ENCODE measurements around the gene DHH.

Gene DHH

DNA sequence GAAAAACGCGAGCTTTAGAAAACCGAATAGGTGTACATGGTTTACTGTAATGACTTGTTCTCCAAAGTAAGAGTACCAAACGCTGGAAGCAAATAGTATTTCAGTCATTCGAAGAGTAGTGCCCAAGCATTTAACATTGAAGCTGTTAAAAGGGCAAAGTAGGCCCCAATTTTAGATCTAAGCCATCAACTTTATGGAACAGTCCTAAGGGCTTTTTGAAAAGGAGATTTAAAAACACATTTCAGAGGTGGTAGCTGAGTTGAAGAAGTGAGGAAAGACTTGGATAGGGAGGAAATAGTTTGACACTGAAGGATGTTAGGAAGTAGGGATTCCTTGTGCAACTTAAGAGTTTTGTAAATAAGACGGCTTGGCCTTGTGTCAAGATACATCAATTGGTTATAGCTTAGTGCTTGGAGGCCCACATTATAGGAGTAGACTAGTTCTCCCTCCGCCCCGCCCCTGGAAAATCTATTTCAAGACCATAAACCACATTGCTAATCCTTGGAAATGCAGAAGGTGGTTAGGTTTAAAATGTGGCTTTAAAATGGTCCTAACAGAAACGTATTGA, 37.4 kb upstream of the DHH start (continued):
- TF ChIP-seq, protein P1, sequence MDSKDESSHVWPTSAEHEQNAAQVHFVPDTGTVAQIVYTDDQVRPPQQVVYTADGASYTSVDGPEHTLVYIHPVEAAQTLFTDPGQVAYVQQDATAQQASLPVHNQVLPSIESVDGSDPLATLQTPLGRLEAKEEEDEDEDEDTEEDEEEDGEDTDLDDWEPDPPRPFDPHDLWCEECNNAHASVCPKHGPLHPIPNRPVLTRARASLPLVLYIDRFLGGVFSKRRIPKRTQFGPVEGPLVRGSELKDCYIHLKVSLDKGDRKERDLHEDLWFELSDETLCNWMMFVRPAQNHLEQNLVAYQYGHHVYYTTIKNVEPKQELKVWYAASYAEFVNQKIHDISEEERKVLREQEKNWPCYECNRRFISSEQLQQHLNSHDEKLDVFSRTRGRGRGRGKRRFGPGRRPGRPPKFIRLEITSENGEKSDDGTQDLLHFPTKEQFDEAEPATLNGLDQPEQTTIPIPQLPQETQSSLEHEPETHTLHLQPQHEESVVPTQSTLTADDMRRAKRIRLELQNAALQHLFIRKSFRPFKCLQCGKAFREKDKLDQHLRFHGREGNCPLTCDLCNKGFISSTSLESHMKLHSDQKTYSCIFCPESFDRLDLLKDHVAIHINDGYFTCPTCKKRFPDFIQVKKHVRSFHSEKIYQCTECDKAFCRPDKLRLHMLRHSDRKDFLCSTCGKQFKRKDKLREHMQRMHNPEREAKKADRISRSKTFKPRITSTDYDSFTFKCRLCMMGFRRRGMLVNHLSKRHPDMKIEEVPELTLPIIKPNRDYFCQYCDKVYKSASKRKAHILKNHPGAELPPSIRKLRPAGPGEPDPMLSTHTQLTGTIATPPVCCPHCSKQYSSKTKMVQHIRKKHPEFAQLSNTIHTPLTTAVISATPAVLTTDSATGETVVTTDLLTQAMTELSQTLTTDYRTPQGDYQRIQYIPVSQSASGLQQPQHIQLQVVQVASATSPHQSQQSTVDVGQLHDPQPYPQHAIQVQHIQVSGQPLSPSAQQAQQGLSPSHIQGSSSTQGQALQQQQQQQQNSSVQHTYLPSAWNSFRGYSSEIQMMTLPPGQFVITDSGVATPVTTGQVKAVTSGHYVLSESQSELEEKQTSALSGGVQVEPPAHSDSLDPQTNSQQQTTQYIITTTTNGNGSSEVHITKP (tag by site-specific recombination; IDR thresholded peaks at IDR 0.05), result peak; percentile 84
- TF ChIP-seq, protein P2, sequence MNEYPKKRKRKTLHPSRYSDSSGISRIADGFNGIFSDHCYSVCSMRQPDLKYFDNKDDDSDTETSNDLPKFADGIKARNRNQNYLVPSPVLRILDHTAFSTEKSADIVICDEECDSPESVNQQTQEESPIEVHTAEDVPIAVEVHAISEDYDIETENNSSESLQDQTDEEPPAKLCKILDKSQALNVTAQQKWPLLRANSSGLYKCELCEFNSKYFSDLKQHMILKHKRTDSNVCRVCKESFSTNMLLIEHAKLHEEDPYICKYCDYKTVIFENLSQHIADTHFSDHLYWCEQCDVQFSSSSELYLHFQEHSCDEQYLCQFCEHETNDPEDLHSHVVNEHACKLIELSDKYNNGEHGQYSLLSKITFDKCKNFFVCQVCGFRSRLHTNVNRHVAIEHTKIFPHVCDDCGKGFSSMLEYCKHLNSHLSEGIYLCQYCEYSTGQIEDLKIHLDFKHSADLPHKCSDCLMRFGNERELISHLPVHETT (tag by site-specific recombination; IDR thresholded peaks at IDR 0.05), result peak; percentile 13; the same call in 1 of the 2 replicates
- TF ChIP-seq ZNF621 (tag by site-specific recombination; IDR thresholded peaks at IDR 0.05) (no peak), IKZF3 (tag by site-specific recombination; IDR thresholded peaks at IDR 0.05) (peak; percentile 60; the same call in 1 of the 2 replicates), ZNF2 (tag by site-specific recombination; IDR thresholded peaks at IDR 0.05) (no peak), ZFP41 (tag by site-specific recombination; IDR thresholded peaks at IDR 0.05; ENCODE audit: borderline replicate concordance) (no peak), ZNF777 (tag by site-specific recombination; IDR thresholded peaks at IDR 0.05; ENCODE audit: borderline replicate concordance) (no peak), ZXDB (tag by site-specific recombination; IDR thresholded peaks at IDR 0.05) (peak; percentile 62), ZNF747 (tag by site-specific recombination; IDR thresholded peaks at IDR 0.05) (no peak), ZNF174 (tag by site-specific recombination; IDR thresholded peaks at IDR 0.05) (no peak), ZNF558 (tag by site-specific recombination; IDR thresholded peaks at IDR 0.05) (0 out of 2 replicates have a peak, but pooled peaks have one; percentile 11), ZNF501 (tag by site-specific recombination; IDR thresholded peaks at IDR 0.05) (no peak), TRIM28 (IDR thresholded peaks at IDR 0.05; ENCODE audit: borderline replicate concordance, low read length) (peak; percentile 49; the same call in 1 of the 2 replicates), ZNF629 (tag by site-specific recombination; IDR thresholded peaks at IDR 0.05) (0 out of 2 replicates have a peak, but pooled peaks have one; percentile 13), ZBTB17 (tag by site-specific recombination; IDR thresholded peaks at IDR 0.05) (peak; percentile 67; the same call in 1 of the 2 replicates), ZNF658 (tag by site-specific recombination; IDR thresholded peaks at IDR 0.05) (no peak), YY2 (tag by site-specific recombination; IDR thresholded peaks at IDR 0.05) (no peak), ZSCAN30 (tag by site-specific recombination; IDR thresholded peaks at IDR 0.05) (peak; percentile 14; the same call in 1 of the 2 replicates), MYNN (tag by site-specific recombination; IDR thresholded peaks at IDR 0.05; ENCODE audit: borderline replicate concordance) (peak; percentile 88), ZNF768 (tag by site-specific recombination; IDR thresholded peaks at IDR 0.05) (no peak)
- TF ChIP-seq, protein P3, sequence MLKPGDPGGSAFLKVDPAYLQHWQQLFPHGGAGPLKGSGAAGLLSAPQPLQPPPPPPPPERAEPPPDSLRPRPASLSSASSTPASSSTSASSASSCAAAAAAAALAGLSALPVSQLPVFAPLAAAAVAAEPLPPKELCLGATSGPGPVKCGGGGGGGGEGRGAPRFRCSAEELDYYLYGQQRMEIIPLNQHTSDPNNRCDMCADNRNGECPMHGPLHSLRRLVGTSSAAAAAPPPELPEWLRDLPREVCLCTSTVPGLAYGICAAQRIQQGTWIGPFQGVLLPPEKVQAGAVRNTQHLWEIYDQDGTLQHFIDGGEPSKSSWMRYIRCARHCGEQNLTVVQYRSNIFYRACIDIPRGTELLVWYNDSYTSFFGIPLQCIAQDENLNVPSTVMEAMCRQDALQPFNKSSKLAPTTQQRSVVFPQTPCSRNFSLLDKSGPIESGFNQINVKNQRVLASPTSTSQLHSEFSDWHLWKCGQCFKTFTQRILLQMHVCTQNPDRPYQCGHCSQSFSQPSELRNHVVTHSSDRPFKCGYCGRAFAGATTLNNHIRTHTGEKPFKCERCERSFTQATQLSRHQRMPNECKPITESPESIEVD (tag by site-specific recombination; IDR thresholded peaks at IDR 0.05), result peak; percentile 50
- TF ChIP-seq, protein P4, sequence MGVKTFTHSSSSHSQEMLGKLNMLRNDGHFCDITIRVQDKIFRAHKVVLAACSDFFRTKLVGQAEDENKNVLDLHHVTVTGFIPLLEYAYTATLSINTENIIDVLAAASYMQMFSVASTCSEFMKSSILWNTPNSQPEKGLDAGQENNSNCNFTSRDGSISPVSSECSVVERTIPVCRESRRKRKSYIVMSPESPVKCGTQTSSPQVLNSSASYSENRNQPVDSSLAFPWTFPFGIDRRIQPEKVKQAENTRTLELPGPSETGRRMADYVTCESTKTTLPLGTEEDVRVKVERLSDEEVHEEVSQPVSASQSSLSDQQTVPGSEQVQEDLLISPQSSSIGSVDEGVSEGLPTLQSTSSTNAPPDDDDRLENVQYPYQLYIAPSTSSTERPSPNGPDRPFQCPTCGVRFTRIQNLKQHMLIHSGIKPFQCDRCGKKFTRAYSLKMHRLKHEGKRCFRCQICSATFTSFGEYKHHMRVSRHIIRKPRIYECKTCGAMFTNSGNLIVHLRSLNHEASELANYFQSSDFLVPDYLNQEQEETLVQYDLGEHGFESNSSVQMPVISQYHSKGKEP (tag by site-specific recombination; IDR thresholded peaks at IDR 0.05), result peak; percentile 41
- TF ChIP-seq, protein P5, sequence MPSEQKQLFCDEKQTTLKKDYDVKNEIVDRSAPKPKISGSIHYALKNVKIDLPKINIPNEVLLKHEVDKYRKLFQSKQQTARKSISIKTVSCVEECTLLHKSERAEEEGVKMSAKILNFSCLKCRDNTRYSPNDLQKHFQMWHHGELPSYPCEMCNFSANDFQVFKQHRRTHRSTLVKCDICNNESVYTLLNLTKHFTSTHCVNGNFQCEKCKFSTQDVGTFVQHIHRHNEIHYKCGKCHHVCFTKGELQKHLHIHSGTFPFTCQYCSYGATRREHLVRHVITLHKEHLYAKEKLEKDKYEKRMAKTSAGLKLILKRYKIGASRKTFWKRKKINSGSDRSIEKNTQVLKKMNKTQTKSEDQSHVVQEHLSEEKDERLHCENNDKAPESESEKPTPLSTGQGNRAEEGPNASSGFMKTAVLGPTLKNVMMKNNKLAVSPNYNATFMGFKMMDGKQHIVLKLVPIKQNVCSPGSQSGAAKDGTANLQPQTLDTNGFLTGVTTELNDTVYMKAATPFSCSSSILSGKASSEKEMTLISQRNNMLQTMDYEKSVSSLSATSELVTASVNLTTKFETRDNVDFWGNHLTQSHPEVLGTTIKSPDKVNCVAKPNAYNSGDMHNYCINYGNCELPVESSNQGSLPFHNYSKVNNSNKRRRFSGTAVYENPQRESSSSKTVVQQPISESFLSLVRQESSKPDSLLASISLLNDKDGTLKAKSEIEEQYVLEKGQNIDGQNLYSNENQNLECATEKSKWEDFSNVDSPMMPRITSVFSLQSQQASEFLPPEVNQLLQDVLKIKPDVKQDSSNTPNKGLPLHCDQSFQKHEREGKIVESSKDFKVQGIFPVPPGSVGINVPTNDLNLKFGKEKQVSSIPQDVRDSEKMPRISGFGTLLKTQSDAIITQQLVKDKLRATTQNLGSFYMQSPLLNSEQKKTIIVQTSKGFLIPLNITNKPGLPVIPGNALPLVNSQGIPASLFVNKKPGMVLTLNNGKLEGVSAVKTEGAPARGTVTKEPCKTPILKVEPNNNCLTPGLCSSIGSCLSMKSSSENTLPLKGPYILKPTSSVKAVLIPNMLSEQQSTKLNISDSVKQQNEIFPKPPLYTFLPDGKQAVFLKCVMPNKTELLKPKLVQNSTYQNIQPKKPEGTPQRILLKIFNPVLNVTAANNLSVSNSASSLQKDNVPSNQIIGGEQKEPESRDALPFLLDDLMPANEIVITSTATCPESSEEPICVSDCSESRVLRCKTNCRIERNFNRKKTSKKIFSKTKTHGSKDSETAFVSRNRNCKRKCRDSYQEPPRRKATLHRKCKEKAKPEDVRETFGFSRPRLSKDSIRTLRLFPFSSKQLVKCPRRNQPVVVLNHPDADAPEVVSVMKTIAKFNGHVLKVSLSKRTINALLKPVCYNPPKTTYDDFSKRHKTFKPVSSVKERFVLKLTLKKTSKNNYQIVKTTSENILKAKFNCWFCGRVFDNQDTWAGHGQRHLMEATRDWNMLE (tag by site-specific recombination; conservative IDR thresholded peaks at IDR 0.05; ENCODE audit: low read depth), result no peak
- TF ChIP-seq, protein P6, sequence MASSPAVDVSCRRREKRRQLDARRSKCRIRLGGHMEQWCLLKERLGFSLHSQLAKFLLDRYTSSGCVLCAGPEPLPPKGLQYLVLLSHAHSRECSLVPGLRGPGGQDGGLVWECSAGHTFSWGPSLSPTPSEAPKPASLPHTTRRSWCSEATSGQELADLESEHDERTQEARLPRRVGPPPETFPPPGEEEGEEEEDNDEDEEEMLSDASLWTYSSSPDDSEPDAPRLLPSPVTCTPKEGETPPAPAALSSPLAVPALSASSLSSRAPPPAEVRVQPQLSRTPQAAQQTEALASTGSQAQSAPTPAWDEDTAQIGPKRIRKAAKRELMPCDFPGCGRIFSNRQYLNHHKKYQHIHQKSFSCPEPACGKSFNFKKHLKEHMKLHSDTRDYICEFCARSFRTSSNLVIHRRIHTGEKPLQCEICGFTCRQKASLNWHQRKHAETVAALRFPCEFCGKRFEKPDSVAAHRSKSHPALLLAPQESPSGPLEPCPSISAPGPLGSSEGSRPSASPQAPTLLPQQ (tag by site-specific recombination; IDR thresholded peaks at IDR 0.05), result peak; percentile 98
